ENCODE data around the gene PUM2.

The PUM2 gene

GRCh38 chr2:20218331-20219320 is 132.0 kb downstream of the PUM2 start:
- no peak overlapping the region for H3K4me3 ChIP-seq (ENCODE audit: control insufficient read depth, low read depth, low read length)
- TF ChIP-seq, protein P1, sequence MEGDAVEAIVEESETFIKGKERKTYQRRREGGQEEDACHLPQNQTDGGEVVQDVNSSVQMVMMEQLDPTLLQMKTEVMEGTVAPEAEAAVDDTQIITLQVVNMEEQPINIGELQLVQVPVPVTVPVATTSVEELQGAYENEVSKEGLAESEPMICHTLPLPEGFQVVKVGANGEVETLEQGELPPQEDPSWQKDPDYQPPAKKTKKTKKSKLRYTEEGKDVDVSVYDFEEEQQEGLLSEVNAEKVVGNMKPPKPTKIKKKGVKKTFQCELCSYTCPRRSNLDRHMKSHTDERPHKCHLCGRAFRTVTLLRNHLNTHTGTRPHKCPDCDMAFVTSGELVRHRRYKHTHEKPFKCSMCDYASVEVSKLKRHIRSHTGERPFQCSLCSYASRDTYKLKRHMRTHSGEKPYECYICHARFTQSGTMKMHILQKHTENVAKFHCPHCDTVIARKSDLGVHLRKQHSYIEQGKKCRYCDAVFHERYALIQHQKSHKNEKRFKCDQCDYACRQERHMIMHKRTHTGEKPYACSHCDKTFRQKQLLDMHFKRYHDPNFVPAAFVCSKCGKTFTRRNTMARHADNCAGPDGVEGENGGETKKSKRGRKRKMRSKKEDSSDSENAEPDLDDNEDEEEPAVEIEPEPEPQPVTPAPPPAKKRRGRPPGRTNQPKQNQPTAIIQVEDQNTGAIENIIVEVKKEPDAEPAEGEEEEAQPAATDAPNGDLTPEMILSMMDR (IDR thresholded peaks at IDR 0.05; ENCODE audit: control insufficient read depth, insufficient read depth, low read depth, low read length, missing control alignments): no peak
- DNase-seq (ENCODE audit: low read depth): no peak

- TF ChIP-seq, protein P1 (IDR thresholded peaks at IDR 0.05; ENCODE audit: control insufficient read depth, insufficient read depth, low read depth, low read length, missing control alignments): no peak
- H3K4me3 ChIP-seq (ENCODE audit: control insufficient read depth, low read depth, low read length): no peak overlapping the region
- DNase-seq (ENCODE audit: low read depth): no peak
Measured at GRCh38 chr2:20217041-20217970, 133.3 kb downstream of the PUM2 start.

GRCh38 chr2:20216130-20217025 is 134.3 kb downstream of the PUM2 start:
- DNase-seq (ENCODE audit: low read depth): no peak
- TF ChIP-seq, protein P1 (IDR thresholded peaks at IDR 0.05; ENCODE audit: control insufficient read depth, insufficient read depth, low read depth, low read length, missing control alignments): no peak
- H3K4me3 ChIP-seq (ENCODE audit: control insufficient read depth, low read depth, low read length): no peak overlapping the region

DNA sequence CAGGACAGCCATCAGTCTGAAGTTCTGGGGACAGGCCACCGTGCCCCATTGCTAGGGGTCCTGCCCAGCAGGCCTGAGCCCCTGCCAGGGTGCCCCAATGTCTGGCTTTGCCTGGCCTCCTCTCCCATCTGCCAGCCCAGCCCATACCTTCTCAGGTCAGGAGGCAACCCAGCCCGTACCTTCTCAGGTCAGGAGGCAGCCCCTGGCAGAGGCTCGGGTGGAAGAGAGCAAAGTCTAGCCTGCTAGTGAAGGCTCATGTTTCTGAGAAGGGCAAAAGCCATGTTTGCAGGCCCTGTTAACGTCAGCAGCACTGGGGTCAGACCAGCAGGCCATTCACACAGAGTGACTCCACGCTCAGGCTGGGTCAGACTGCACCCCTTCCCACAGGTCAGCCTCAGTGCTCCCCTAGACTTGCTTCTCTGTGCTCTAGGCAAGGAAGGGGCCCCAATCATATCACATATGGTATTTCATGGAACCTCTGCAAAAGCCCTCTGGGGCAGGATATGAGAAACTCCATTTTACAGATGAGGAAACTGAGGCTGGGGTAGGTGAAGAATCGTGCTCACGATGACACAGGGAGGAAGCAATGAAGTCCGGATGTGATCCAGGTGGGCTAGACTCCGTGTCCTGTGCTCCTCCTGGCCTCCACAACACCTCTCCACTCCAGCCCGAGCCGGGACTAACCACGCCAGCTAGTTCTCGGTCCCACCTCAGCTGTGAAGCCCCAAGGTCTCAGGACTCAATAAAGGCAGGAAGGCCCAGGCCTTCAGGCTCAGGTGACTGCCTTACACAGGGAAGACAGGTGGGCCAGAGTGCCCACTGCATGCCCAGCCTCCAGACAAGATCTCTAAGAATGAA is 135.2 kb downstream of the PUM2 start:
- TF ChIP-seq, protein P1 (IDR thresholded peaks at IDR 0.05; ENCODE audit: control insufficient read depth, insufficient read depth, low read depth, low read length, missing control alignments): no peak
- no peak overlapping the region for H3K4me3 ChIP-seq (ENCODE audit: control insufficient read depth, low read depth, low read length)
- DNase-seq (ENCODE audit: low read depth): no peak

DNA sequence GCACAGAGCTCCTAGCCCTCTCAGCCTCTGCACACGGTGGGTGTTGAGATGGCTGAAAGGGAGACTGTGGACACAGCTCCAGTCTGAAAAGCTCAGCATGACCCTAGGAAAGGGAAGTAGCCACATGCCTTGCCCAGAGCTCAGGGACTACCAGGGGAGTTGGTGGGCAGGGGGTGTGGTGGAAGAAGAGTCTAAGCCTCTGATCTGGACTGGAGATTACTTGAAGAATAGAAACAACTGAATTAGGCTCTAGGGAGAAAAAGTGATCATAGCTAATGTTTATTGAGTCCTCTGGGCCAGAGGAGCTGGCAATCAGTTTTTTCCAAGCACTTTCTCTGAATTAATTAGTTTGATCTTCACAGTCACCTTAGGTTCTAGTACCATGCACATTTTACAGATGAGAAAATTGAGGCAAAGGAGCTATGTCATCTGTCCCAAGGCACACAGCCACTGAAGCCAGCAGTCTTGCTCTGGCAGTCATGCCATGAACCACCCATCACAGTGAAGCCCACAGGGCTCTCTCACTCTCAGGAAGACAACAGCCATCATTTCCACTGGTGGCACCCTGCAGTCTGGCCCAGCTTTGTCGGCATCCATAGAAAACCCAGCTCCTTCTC is 136.0 kb downstream of the PUM2 start:
- no peak overlapping the region for H3K4me3 ChIP-seq (ENCODE audit: control insufficient read depth, low read depth, low read length)
- TF ChIP-seq, protein P1 (IDR thresholded peaks at IDR 0.05; ENCODE audit: control insufficient read depth, insufficient read depth, low read depth, low read length, missing control alignments): no peak
- no peak for DNase-seq (ENCODE audit: low read depth)

Measured in AG09309 (cell line).